HG03097 (cell line): ENCODE results near the gene MEIS3.
"Not testable (repeated sequence)": the region's sequence is repeated elsewhere in the genome, so short reads cannot be mapped to it uniquely, and the experiment has no call there.

Experiments used
- ATAC-seq: cut with Tn5 transposase; IDR thresholded peaks from one replicate; pipeline ENCODE4 v1.9.1; 2021; ENCODE audit not compliant: unreplicated experiment, low FRiP score

The MEIS3 gene

GRCh38 chr19:47388721-47389120 is 30.6 kb downstream of the MEIS3 start:
- not testable (repeated sequence) for ATAC-seq

GRCh38 chr19:47387623-47388022 is 31.7 kb downstream of the MEIS3 start:
- ATAC-seq, result not testable (repeated sequence)

- not testable (repeated sequence) for ATAC-seq
Measured at GRCh38 chr19:47386582-47386981, 32.7 kb downstream of the MEIS3 start.

- not testable (repeated sequence) for ATAC-seq
Measured at GRCh38 chr19:47384533-47384932, 34.8 kb downstream of the MEIS3 start.

GRCh38 chr19:47383890-47384289 is 35.4 kb downstream of the MEIS3 start:
- not testable (repeated sequence) for ATAC-seq

GRCh38 chr19:47381653-47382279 is 37.6 kb downstream of the MEIS3 start:
- no peak for ATAC-seq

GRCh38 chr19:47381121-47381520 is 38.2 kb downstream of the MEIS3 start:
- no peak for ATAC-seq

- no peak for ATAC-seq
Measured at GRCh38 chr19:47380559-47380958, 38.8 kb downstream of the MEIS3 start.

GRCh38 chr19:47379381-47379938 is 39.9 kb downstream of the MEIS3 start:
- ATAC-seq, result no peak

GRCh38 chr19:47378246-47378645 is 41.1 kb downstream of the MEIS3 start:
- no peak for ATAC-seq

GRCh38 chr19:47377801-47378200 is 41.5 kb downstream of the MEIS3 start:
- no peak for ATAC-seq

GRCh38 chr19:47377208-47377701 is 42.1 kb downstream of the MEIS3 start:
- ATAC-seq, result no peak

GRCh38 chr19:47376589-47377144 is 42.7 kb downstream of the MEIS3 start:
- no peak for ATAC-seq

GRCh38 chr19:47375694-47376588 is 43.4 kb downstream of the MEIS3 start:
- ATAC-seq, result no peak

- no peak for ATAC-seq
Measured at GRCh38 chr19:47374876-47375693, 44.2 kb downstream of the MEIS3 start.

- no peak for ATAC-seq
Measured at GRCh38 chr19:47373246-47374240, 45.8 kb downstream of the MEIS3 start.

- no peak for ATAC-seq
Measured at GRCh38 chr19:47372603-47373002, 46.7 kb downstream of the MEIS3 start.

GRCh38 chr19:47371261-47371660 is 48.1 kb downstream of the MEIS3 start:
- ATAC-seq, result no peak

- ATAC-seq, result no peak
Measured at GRCh38 chr19:47370045-47370611, 49.2 kb downstream of the MEIS3 start.
